Aorta (tissue), 5 donors: ENCODE results near the gene SOCS2. TPM values are rescaled to one million over a fixed set of nuclear protein-coding genes. Genes with fewer than 3 reads are reported as not detected.
"Not testable (repeated sequence)": the region's sequence is repeated elsewhere in the genome, so short reads cannot be mapped to it uniquely, and the experiment has no call there.

Source experiments
- ATAC-seq: fragments of 200-7000 bp; cut with Tn5 transposase; one replicate; pipeline ENCODE4 v1.9.1; 2022; ENCODE audit warnings: moderate library complexity; ENCODE audit not compliant: low FRiP score
- DNase-seq, 2 donors: peaks; one replicate each; pipeline ENCODE4 v3.0.0-alpha.2; 2020
- H3K27ac ChIP-seq, 2 donors: one replicate each; pipeline ENCODE4 v1.5.1; 2013; ENCODE audit warnings: low read length in 2 of 2, mild to moderate bottlenecking in 2 of 2, moderate library complexity in 2 of 2, control low read depth in 1 of 2, inconsistent platforms in 1 of 2, low read depth in 1 of 2
- H3K27me3 ChIP-seq, 2 donors: one replicate each; pipeline ENCODE4 v1.6.1; 2013; ENCODE audit warnings: control low read depth in 1 of 2, low read length in 1 of 2, mild to moderate bottlenecking in 1 of 2, moderate library complexity in 1 of 2; ENCODE audit not compliant: insufficient read depth in 2 of 2, control insufficient read depth in 1 of 2
- H3K36me3 ChIP-seq, 2 donors: one replicate each; pipeline ENCODE4 v1.6.1; 2013; ENCODE audit warnings: control low read depth in 1 of 2, low read length in 1 of 2, mild to moderate bottlenecking in 1 of 2; ENCODE audit not compliant: insufficient read depth in 2 of 2, control insufficient read depth in 1 of 2
- H3K4me1 ChIP-seq, 2 donors: one replicate each; pipeline ENCODE4 v1.6.1; 2013; ENCODE audit warnings: low read length in 2 of 2, control low read depth in 1 of 2, mild to moderate bottlenecking in 1 of 2, moderate library complexity in 1 of 2; ENCODE audit not compliant: insufficient read depth in 2 of 2, control insufficient read depth in 1 of 2
- H3K4me3 ChIP-seq, 2 donors: one replicate each; pipeline ENCODE4 v1.5.1; 2013; ENCODE audit warnings: low read length in 2 of 2, control low read depth in 1 of 2, mild to moderate bottlenecking in 1 of 2
- H3K9me3 ChIP-seq: one replicate; pipeline ENCODE4 v1.6.1; 2013; ENCODE audit warnings: mild to moderate bottlenecking, low read length; ENCODE audit not compliant: control insufficient read depth
- WGBS, 2 donors: extraction: QIAGEN DNeasy Blood & Tissue Kit; methylation state at CpG; one replicate each; pipeline ENCODE4 v1.1.7; 2013; 5-methylcytosine and 5-hydroxymethylcytosine counted together
- intact Hi-C, 2 donors: fragments of 100-400 bp; cut with DNase I; formaldehyde crosslinking; loops; one replicate each; pipeline versions ENCODE4 v1.14.2 to v1.15.0; 2022
- polyA plus RNA-seq, 2 donors: library from polyadenylated mRNA; stranded (reverse); fragments of 200-250 nt; gene quantifications; one replicate each; pipeline ENCODE4 v1.2.3, GENCODE V29; 2013
- total RNA-seq, 2 donors: library from RNA; stranded (reverse); fragmentation: NEBNext Ultra II Directional; extraction: Animal tissue kit (Norgen Biotek cat#: 25700); gene quantifications; one replicate each; pipeline ENCODE4 v1.2.1, GENCODE V29; 2021
- donor health status: healthy with polysubstance abuse.
- donor health status: Bipolar disorder and iron deficiency.
- donor health status: DM: no; HTN: no; CAD: no.
- donor health status: DM: no; HTN: no; CAD: no.
- donor health status: DM: yes; HTN: yes; CAD: no.

SOCS2 gene
- total and polyA plus RNA-seq, 4 donors: 14.3 to 27.1 (median 23.6) TPM

DNA sequence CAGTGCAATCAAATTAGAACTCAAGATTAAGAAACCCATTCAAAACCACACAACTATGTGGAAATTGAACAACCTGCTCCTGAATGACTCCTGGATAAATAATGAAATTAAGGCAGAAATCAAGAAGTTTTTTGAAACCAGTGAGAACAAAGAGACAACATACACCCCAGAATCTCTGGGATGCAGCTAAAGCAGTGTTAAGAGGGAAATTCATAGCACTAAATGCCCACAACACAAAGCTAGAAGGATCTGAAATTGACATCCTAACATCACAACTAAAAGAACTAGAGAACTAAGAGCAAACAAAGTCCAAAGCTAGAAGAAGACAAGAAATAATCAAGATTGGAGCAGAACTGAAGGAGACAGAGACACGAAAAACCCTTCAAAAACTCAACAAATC lies 13.8 kb upstream of the SOCS2 start:
- H3K27me3 ChIP-seq, intact Hi-C loops, ATAC-seq, H3K36me3 ChIP-seq, DNase-seq, H3K4me1 ChIP-seq, H3K27ac ChIP-seq, H3K9me3 ChIP-seq, H3K4me3 ChIP-seq: not testable (repeated sequence)
- WGBS, 2 donors: 98 to 100% methylated on average over 1 of the region's 1 CpG

DNA sequence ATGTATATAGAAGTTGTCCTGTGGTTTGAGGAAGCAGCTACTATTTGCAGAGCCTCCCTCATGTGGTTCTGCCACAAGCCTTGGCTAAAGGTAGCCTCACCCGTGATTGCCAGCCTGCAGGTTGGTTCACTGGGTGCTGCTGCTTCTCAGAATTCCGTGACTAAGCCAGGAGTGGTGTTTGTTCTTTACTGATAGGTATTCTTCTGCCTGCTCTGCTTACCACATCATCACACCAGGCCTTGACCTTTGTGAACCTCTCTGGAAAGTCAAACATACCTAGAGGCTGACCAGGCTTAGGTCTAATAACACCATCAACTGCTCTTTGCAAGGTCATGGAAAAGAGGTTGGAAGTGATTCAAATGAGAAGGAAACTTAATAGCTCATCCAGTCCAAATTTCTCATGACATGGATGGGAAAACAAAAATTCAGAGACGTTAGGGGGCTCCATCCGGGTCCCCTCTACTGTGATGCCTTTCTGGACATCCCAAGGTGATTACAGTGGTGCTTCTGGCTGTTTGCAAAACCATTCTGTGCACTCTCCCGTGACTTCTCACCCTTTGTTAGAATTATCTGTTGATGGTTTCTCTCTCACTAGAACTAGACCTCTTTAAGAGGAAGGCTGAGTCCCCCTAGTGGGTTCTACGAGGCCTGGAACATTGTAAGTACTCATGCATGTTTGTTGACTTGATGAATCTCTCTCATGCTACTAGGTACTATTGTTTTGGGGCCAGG lies 8.5 kb upstream of the SOCS2 start:
- H3K4me1 ChIP-seq: no peaks in the 10 kb centered on the region
- intact Hi-C loops: no loop called here
- DNase-seq: no peak
- ATAC-seq: no peak
- no peaks in the 10 kb centered on the region for H3K9me3 ChIP-seq
- no peaks in the 10 kb centered on the region for H3K36me3 ChIP-seq
- 70 to 77% methylated on average over 6 of the region's 6 CpGs for WGBS, 2 donors
- H3K27me3 ChIP-seq: no peaks in the 10 kb centered on the region
- no peak overlapping the region for H3K4me3 ChIP-seq
- H3K27ac ChIP-seq: no peak overlapping the region

DNA sequence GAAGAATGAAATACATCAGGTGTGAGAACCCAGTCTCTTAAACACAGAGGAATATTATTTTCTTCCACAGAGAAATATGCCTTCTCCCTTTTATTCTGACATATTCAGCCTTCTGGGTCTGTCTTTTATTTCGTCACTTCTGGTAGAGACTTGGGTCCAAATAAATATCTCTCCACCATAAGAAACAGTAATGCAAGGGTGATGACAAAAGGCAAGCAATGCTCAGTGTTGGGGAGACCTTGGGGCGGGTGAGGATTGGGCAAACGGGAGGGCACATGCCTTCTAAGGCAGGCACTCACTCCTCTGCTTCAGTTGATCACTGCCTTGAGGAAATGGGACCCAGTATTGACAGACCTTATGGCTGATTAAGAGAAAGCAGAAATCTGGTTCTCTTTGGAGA lies 6.7 kb upstream of the SOCS2 start:
- H3K4me3 ChIP-seq: no peak overlapping the region
- WGBS, 2 donors: 96 to 100% methylated on average over 3 of the region's 3 CpGs
- H3K4me1 ChIP-seq: no peaks in the 10 kb centered on the region
- ATAC-seq: no peak
- H3K36me3 ChIP-seq: no peaks in the 10 kb centered on the region
- H3K9me3 ChIP-seq: no peaks in the 10 kb centered on the region
- DNase-seq: no peak
- no peak overlapping the region for H3K27ac ChIP-seq
- intact Hi-C loops: loop anchor here (5.0 kb wide), 1 partner anchor 63 kb away; no protein-coding TSS in a partner anchor
- H3K27me3 ChIP-seq: no peaks in the 10 kb centered on the region

DNA sequence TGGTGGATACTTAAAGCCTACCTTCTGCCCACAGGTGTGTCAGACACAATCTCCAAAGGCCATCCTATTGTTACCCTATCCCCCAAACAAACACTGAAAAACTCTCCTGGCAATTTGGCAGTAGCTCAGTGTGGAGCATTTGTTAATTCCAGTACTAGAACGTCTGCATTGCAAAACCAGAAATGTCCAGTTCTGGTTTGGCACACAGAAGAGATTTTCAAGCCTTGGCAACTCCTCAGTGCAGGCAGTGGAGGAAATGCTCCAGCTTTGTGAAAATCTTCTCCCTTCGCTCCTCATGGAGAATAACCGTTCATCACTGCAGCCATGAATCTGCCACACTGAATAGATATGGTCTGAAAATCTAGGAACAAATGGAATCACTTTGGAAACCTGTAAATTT lies 5.3 kb upstream of the SOCS2 start:
- Histone ChIP-seq H3K36me3 (no peaks in the 10 kb centered on the region), H3K4me3 (no peak overlapping the region), H3K27me3 (no peaks in the 10 kb centered on the region), H3K27ac (no peak overlapping the region), H3K9me3 (no peaks in the 10 kb centered on the region), H3K4me1 (no peaks in the 10 kb centered on the region)
- DNase-seq: no peak
- ATAC-seq: no peak
- 46 to 49% methylated on average over 3 of the region's 3 CpGs for WGBS, 2 donors
- intact Hi-C loops: loop anchor here (5.0 kb wide), 1 partner anchor 65 kb away; no protein-coding TSS in a partner anchor

DNA sequence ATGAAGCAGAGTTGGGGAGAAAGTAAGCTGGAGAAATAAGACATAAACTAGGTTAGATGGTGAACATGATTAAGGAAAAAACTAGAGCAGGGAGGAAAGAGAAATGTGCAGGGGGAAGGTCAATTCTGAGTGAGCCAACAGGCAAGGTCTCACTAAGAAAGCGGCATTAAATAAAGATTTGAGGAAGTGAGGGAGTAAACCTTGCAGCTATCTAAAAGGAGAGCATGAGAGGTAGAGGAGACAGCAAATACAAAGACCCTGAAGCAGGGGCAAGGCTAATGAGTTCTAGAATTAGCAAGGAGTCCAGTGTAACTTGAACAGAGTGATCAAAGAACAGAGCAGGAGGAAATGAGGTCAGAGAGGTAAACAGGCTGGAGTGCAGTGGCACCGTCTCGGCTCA lies 4.4 kb upstream of the SOCS2 start:
- intact Hi-C loops: loop anchor here (2.0 to 5.0 kb wide), 2 partner anchors 66 to 535 kb away; no protein-coding TSS in a partner anchor
- Histone ChIP-seq H3K27me3 (no peaks in the 10 kb centered on the region), H3K4me1 (no peaks in the 10 kb centered on the region), H3K27ac (no peak overlapping the region), H3K36me3 (no peaks in the 10 kb centered on the region), H3K4me3 (no peak overlapping the region), H3K9me3 (no peaks in the 10 kb centered on the region)
- ATAC-seq (no peak), DNase-seq (no peak)
- WGBS, 2 donors: 91 to 96% methylated on average over 3 of the region's 3 CpGs

DNA sequence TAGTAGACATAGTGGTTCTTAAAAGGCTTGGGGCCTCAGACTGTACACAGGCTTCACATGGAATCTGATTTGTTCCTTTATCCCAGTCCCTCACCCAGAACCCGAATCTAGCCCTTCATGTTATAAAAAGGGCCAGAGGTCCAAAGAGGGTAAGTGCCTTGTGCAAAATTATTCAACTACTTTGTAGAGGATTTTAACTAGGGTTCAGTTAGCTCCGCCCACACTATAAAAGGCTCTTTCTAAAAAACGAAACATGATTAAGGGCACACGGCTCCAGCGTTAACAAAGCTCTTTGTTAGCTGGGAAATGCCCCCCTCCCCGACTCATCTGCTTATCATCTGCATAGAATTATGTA lies 3.2 kb upstream of the SOCS2 start:
- intact Hi-C loops: loop anchor here (2.0 to 5.0 kb wide), 2 partner anchors 67 to 534 kb away; no protein-coding TSS in a partner anchor
- Histone ChIP-seq H3K36me3 (no peaks in the 10 kb centered on the region), H3K27me3 (no peaks in the 10 kb centered on the region), H3K27ac (no peak overlapping the region), H3K9me3 (no peaks in the 10 kb centered on the region), H3K4me3 (peak overlapping the region; percentile 16 to 40), H3K4me1 (no peaks in the 10 kb centered on the region)
- DNase-seq: no peak
- ATAC-seq: no peak
- 10 to 11% methylated on average over 6 of the region's 6 CpGs for WGBS, 2 donors

DNA sequence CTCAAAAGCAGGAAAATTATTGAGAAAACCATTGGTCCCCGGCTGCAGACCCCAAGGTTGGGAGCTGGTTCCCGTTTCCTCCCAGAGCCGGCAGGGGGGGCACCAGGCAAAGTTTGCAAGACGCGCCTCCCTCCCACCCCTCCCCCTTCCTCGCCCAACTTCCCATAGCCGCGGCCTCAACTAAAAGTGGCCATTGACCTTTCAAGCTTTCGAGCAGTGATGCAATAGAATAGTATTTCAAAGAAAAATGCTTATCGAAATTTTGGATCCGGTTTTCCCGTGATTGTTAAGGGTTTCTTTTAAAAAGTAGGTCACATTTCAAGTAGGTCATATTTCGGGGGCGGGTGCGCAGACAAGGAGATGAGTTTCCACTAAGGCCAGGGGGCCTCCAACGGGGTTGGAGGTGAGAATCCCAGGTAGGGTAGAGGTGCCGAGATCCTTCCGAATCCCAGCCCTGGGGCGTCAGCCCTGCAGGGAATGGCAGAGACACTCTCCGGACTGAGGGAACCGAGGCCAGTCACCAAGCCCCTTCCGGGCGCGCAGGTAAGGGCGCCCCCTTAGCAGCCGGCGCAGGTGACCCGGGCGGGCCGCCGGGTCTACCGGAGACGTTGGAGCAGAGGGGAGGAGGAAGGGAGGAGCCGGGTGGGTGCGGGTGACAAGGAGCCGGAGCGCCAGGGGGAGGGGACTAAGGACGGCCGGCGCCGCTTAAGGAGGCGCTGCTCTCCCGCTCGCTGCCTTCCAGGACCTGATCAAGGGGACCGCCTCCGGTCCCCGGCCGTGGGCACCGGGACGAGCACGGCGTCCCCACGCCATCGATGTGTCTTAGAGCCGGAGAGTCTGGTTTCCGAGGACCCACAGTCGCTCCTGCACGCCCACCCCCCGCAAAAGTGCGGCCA lies 2.6 kb upstream of the SOCS2 start:
- WGBS, 2 donors: 0% methylated on average over 47 to 60 of the region's 60 CpGs
- H3K27ac ChIP-seq: peak overlapping the region in 1 of 2 donors; percentile 71
- DNase-seq: peak; percentile 89 to 96
- H3K27me3 ChIP-seq: no peaks in the 10 kb centered on the region
- no peaks in the 10 kb centered on the region for H3K4me1 ChIP-seq
- no peaks in the 10 kb centered on the region for H3K36me3 ChIP-seq
- intact Hi-C loops: loop anchor here (1.0 to 5.0 kb wide), 10 partner anchors 68 to 533 kb away; partner anchors contain the start of gene CRADD (in 1 of the 2)
- peak; percentile 91 for ATAC-seq
- H3K9me3 ChIP-seq: no peaks in the 10 kb centered on the region
- H3K4me3 ChIP-seq: peak overlapping the region; percentile 62 to 74

DNA sequence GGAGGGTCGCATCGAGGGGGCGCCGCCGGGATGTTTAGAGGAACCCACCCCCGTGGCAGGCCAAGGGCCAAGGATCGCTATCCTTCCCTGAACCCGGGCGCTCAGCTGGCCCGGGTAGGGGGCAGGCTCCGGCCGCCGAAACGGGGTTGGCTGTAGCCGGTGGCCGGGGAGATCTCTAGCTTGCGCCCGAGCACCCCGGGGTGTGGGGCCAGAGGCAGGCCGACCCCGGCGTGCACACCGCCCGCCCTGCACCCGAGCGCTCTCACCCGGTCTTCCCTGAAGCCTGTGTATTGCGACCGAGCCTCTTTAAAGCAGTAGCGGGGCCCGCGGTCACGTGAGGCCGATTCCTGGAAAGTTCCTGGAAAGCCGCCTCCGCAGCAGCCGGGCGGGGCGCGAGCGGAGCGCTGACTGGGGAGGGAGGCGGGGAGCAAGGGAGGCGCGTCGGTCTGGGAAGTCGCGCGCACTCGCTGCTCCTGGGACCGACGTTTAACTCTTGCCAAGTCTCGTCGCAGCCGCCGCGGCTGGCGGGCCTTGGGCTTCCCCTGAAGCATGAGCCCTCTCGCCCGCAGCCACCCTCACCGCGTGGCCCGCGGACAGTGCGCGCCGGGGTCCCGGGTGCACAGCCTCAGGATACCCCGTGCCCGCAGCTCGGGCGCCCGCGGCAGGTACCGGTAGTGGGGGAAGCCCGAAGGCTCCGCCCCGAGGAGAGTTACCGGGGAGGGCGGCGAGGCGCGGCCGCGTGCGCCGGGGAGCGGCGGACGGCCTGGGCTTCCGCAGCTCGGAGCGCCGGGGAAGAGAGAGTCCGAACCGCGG lies 1.7 kb upstream of the SOCS2 start:
- Histone ChIP-seq H3K4me1 (no peaks in the 10 kb centered on the region), H3K9me3 (no peaks in the 10 kb centered on the region), H3K36me3 (no peaks in the 10 kb centered on the region), H3K27me3 (no peaks in the 10 kb centered on the region), H3K27ac (peak overlapping the region; percentile 16 to 71), H3K4me3 (peak overlapping the region; percentile 74 to 89)
- DNase-seq (peak; percentile 97 to 98), ATAC-seq (peak; percentile 93)
- WGBS, 2 donors: 0% methylated on average over 91 to 97 of the region's 97 CpGs
- intact Hi-C loops: loop anchor here (1.0 to 5.0 kb wide), 8 partner anchors 106 to 532 kb away; partner anchors contain the start of gene CRADD (in 1 of the 2)
